Measurements from ENCODE around the gene RALA.

- no peak for TF ChIP-seq POLR2A (IDR thresholded peaks at IDR 0.05)
- no peak for TF ChIP-seq CTCF (IDR thresholded peaks at IDR 0.05)
Measured at GRCh38 chr7:39670052-39670451, 46.7 kb downstream of the RALA start.

Data from lower leg skin (tissue), 3 donors.